HEK293 (cell line): Measurements from ENCODE around the gene DUSP15.
A peak's percentile ranks its signal among the peaks of the same experiment; 100 is the strongest.

Experiments used
- CTCF ChIP-seq: fragments of 450-650 bp; formaldehyde crosslinking; IDR thresholded peaks from 2 replicates; pipeline ENCODE4 v1.5.1; 2016; ENCODE audit warnings: missing biosample characterization, missing genetic modification characterization
- PBX3 ChIP-seq: sonication (generic); formaldehyde crosslinking; IDR thresholded peaks from 2 replicates; pipeline ENCODE4 v1.8.1; 2022; ENCODE audit warnings: mild to moderate bottlenecking, moderate library complexity, missing genetic modification reagents
- PRDM10 ChIP-seq: fragments of 450-650 bp; formaldehyde crosslinking; IDR thresholded peaks from 2 replicates; pipeline ENCODE4 v1.5.1; 2016; ENCODE audit warnings: missing biosample characterization, missing genetic modification characterization
- YY2 ChIP-seq: fragments of 450-650 bp; formaldehyde crosslinking; IDR thresholded peaks from 2 replicates; pipeline ENCODE4 v1.5.1; 2016; ENCODE audit warnings: missing biosample characterization, missing genetic modification characterization
- ZNF423 ChIP-seq: fragments of 450-650 bp; formaldehyde crosslinking; IDR thresholded peaks from 2 replicates; pipeline ENCODE4 v1.5.1; 2016; ENCODE audit warnings: missing biosample characterization, missing genetic modification characterization
- ZNF549 ChIP-seq: fragments of 450-650 bp; IDR thresholded peaks from 2 replicates; pipeline ENCODE4 v1.5.1; 2018; ENCODE audit warnings: missing biosample characterization, missing genetic modification characterization, mild to moderate bottlenecking, inconsistent platforms, moderate library complexity
- ZNF670 ChIP-seq: fragments of 450-650 bp; formaldehyde crosslinking; IDR thresholded peaks from 2 replicates; pipeline ENCODE4 v1.5.1; 2016; ENCODE audit warnings: missing biosample characterization, missing genetic modification characterization, low read depth

- no peak for TF ChIP-seq ZNF670 (tag by site-specific recombination)
- no peak for TF ChIP-seq YY2 (tag by site-specific recombination)
- TF ChIP-seq CTCF (tag by site-specific recombination): no peak
- TF ChIP-seq PBX3 (CRISPR knock-in tag): no peak
- no peak for TF ChIP-seq ZNF423 (tag by site-specific recombination)
- peak; percentile 55 for TF ChIP-seq PRDM10 (tag by site-specific recombination)
- no peak for TF ChIP-seq ZNF549
Observed at GRCh38 chr20:31861385-31862156, 8.8 kb downstream of the DUSP15 start.
